ENCODE results near the gene TUBGCP6.

Gene TUBGCP6

GRCh38 chr22:50190941-50191741, 53.7 kb downstream of the TUBGCP6 start:
- peak; percentile 93 for DNase-seq

- peak; percentile 96 for DNase-seq
Measured at GRCh38 chr22:50190182-50190940, 54.5 kb downstream of the TUBGCP6 start.

GRCh38 chr22:50189849-50190181, 55.0 kb downstream of the TUBGCP6 start:
- no peak for DNase-seq

- no peak for DNase-seq
Measured at GRCh38 chr22:50189184-50189848, 55.5 kb downstream of the TUBGCP6 start.

- no peak for DNase-seq
Measured at GRCh38 chr22:50188356-50188755, 56.5 kb downstream of the TUBGCP6 start.

- DNase-seq: peak; percentile 46
Measured at GRCh38 chr22:50186761-50187523, 57.9 kb downstream of the TUBGCP6 start.

GRCh38 chr22:50186181-50186714, 58.6 kb downstream of the TUBGCP6 start:
- peak; percentile 30 for DNase-seq

GRCh38 chr22:50185375-50186087, 59.3 kb downstream of the TUBGCP6 start, which contains the start of gene TRABD:
Gene TRABD (plus strand): TSS chr22:50185913. CDS start chr22:50193061, 7,148 bp downstream.
- DNase-seq: peak; percentile 96

GRCh38 chr22:50184902-50185374, 59.9 kb downstream of the TUBGCP6 start:
- no peak for DNase-seq

- DNase-seq: peak; percentile 58
Measured at GRCh38 chr22:50184004-50184901, 60.6 kb downstream of the TUBGCP6 start.

- no peak for DNase-seq
Measured at GRCh38 chr22:50183141-50183971, 61.5 kb downstream of the TUBGCP6 start.

GRCh38 chr22:50182176-50183081, 62.4 kb downstream of the TUBGCP6 start:
- no peak for DNase-seq

GRCh38 chr22:50180727-50181521, 63.9 kb downstream of the TUBGCP6 start:
- no peak for DNase-seq

- DNase-seq: no peak
Measured at GRCh38 chr22:50179937-50180726, 64.7 kb downstream of the TUBGCP6 start.

- DNase-seq: no peak
Measured at GRCh38 chr22:50178871-50179869, 65.7 kb downstream of the TUBGCP6 start.
